ENCODE results near the gene SCAPER.

- TF ChIP-seq EZH2 (IDR thresholded peaks at IDR 0.05): no peak
- TF ChIP-seq ZNF274 (IDR thresholded peaks at IDR 0.05; ENCODE audit: low read depth, low read length): no peak
- TF ChIP-seq, protein P1, sequence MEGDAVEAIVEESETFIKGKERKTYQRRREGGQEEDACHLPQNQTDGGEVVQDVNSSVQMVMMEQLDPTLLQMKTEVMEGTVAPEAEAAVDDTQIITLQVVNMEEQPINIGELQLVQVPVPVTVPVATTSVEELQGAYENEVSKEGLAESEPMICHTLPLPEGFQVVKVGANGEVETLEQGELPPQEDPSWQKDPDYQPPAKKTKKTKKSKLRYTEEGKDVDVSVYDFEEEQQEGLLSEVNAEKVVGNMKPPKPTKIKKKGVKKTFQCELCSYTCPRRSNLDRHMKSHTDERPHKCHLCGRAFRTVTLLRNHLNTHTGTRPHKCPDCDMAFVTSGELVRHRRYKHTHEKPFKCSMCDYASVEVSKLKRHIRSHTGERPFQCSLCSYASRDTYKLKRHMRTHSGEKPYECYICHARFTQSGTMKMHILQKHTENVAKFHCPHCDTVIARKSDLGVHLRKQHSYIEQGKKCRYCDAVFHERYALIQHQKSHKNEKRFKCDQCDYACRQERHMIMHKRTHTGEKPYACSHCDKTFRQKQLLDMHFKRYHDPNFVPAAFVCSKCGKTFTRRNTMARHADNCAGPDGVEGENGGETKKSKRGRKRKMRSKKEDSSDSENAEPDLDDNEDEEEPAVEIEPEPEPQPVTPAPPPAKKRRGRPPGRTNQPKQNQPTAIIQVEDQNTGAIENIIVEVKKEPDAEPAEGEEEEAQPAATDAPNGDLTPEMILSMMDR (IDR thresholded peaks at IDR 0.05 in 2 of 3, conservative IDR thresholded peaks at IDR 0.05 in 1 of 3; ENCODE audit: borderline replicate concordance in 1 of 3, insufficient read depth in 1 of 3, low read depth in 2 of 3, low read length in 2 of 3): no peak
- no peak for TF ChIP-seq POLR2A (IDR thresholded peaks at IDR 0.05; ENCODE audit: borderline replicate concordance, extremely low read depth, insufficient read depth, insufficient read length)
- no peak for TF ChIP-seq SRF (IDR thresholded peaks at IDR 0.05; ENCODE audit: low read depth)
- TF ChIP-seq EZH2phosphoT487 (IDR thresholded peaks at IDR 0.05; ENCODE audit: borderline replicate concordance): no peak
- TF ChIP-seq, protein P2, sequence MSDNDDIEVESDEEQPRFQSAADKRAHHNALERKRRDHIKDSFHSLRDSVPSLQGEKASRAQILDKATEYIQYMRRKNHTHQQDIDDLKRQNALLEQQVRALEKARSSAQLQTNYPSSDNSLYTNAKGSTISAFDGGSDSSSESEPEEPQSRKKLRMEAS (IDR thresholded peaks at IDR 0.05): no peak
- TF ChIP-seq, protein P3, sequence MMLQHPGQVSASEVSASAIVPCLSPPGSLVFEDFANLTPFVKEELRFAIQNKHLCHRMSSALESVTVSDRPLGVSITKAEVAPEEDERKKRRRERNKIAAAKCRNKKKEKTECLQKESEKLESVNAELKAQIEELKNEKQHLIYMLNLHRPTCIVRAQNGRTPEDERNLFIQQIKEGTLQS (IDR thresholded peaks at IDR 0.05): no peak
- TF ChIP-seq RAD21 (IDR thresholded peaks at IDR 0.05; ENCODE audit: low read depth): no peak
- no peak for TF ChIP-seq POLR2AphosphoS5 (IDR thresholded peaks at IDR 0.05; ENCODE audit: low read depth, low read length)
- no peak for TF ChIP-seq SP1 (IDR thresholded peaks at IDR 0.05; ENCODE audit: low read depth)
- no peak for TF ChIP-seq JUND (IDR thresholded peaks at IDR 0.05)
- TF ChIP-seq REST (IDR thresholded peaks at IDR 0.05; ENCODE audit: low read depth): no peak
Observed at GRCh38 chr15:76871930-76872329, 33.2 kb downstream of the SCAPER start.

Measured in HCT116 (cell line).